Measurements from ENCODE around the gene RALB.
A peak's percentile ranks its signal among the peaks of the same experiment; 100 is the strongest.

RALB gene

GRCh38 chr2:120260736-120261135 is 8.1 kb downstream of the RALB start:
- no peak for TF ChIP-seq CTCF (IDR thresholded peaks at IDR 0.05; ENCODE audit: insufficient read depth, low read length, poor library complexity, severe bottlenecking)

GRCh38 chr2:120261387-120262006 is 8.8 kb downstream of the RALB start:
- no peak overlapping the region for H3K4me3 ChIP-seq (replicated peaks; ENCODE audit: low read depth, low read length)
- TF ChIP-seq CTCF (IDR thresholded peaks at IDR 0.05; ENCODE audit: insufficient read depth, low read length, poor library complexity, severe bottlenecking): no peak
- no peaks in the 10 kb centered on the region for H3K27me3 ChIP-seq (replicated peaks; ENCODE audit: control insufficient read depth, insufficient read depth, low read length)
- H3K36me3 ChIP-seq (ENCODE audit: control insufficient read depth, insufficient read depth, low read length): peaks cover 3% of the 10 kb centered on the region
- DNase-seq (ENCODE audit: extremely low read depth, insufficient read length): no peak

More at GRCh38 chr2:120260736-120261135, 8.1 kb downstream of the RALB start:
- no peak for DNase-seq (ENCODE audit: extremely low read depth, insufficient read length)
- Histone ChIP-seq H3K4me3 (replicated peaks; ENCODE audit: low read depth, low read length) (no peak overlapping the region), H3K36me3 (ENCODE audit: control insufficient read depth, insufficient read depth, low read length) (peaks cover 3% of the 10 kb centered on the region), H3K27me3 (replicated peaks; ENCODE audit: control insufficient read depth, insufficient read depth, low read length) (no peaks in the 10 kb centered on the region)

- no peak for TF ChIP-seq CTCF (IDR thresholded peaks at IDR 0.05; ENCODE audit: insufficient read depth, low read length, poor library complexity, severe bottlenecking)
- H3K4me3 ChIP-seq (replicated peaks; ENCODE audit: low read depth, low read length): no peak overlapping the region
- no peak for DNase-seq (ENCODE audit: extremely low read depth, insufficient read length)
- peaks cover 3% of the 10 kb centered on the region for H3K36me3 ChIP-seq (ENCODE audit: control insufficient read depth, insufficient read depth, low read length)
- H3K27me3 ChIP-seq (replicated peaks; ENCODE audit: control insufficient read depth, insufficient read depth, low read length): no peaks in the 10 kb centered on the region
Measured at GRCh38 chr2:120262150-120262549, 9.5 kb downstream of the RALB start.

GRCh38 chr2:120262761-120263428 is 10.2 kb downstream of the RALB start:
- H3K27me3 ChIP-seq (replicated peaks; ENCODE audit: control insufficient read depth, insufficient read depth, low read length): no peaks in the 10 kb centered on the region
- no peak for DNase-seq (ENCODE audit: extremely low read depth, insufficient read length)
- no peak overlapping the region for H3K4me3 ChIP-seq (replicated peaks; ENCODE audit: low read depth, low read length)
- peaks cover 3% of the 10 kb centered on the region for H3K36me3 ChIP-seq (ENCODE audit: control insufficient read depth, insufficient read depth, low read length)
- TF ChIP-seq CTCF (IDR thresholded peaks at IDR 0.05; ENCODE audit: insufficient read depth, low read length, poor library complexity, severe bottlenecking): no peak

GRCh38 chr2:120265006-120265405 is 12.4 kb downstream of the RALB start:
- DNase-seq (ENCODE audit: extremely low read depth, insufficient read length): peak; percentile 22
- TF ChIP-seq CTCF (IDR thresholded peaks at IDR 0.05; ENCODE audit: insufficient read depth, low read length, poor library complexity, severe bottlenecking): no peak
- no peak overlapping the region; the same call in 1 of the 2 replicates for H3K4me3 ChIP-seq (replicated peaks; ENCODE audit: low read depth, low read length)
- H3K27me3 ChIP-seq (replicated peaks; ENCODE audit: control insufficient read depth, insufficient read depth, low read length): no peaks in the 10 kb centered on the region
- H3K36me3 ChIP-seq (ENCODE audit: control insufficient read depth, insufficient read depth, low read length): no peaks in the 10 kb centered on the region
